GM19372 (cell line): ENCODE data around the gene KIF22.
"Not testable (repeated sequence)": the region's sequence is repeated elsewhere in the genome, so short reads cannot be mapped to it uniquely, and the experiment has no call there.

ENCODE experiments used
- ATAC-seq: cut with Tn5 transposase; IDR thresholded peaks from one replicate; pipeline ENCODE4 v1.9.1; 2021; ENCODE audit warnings: mild to moderate bottlenecking, low read depth, moderate library complexity; ENCODE audit not compliant: unreplicated experiment

The KIF22 gene

DNA sequence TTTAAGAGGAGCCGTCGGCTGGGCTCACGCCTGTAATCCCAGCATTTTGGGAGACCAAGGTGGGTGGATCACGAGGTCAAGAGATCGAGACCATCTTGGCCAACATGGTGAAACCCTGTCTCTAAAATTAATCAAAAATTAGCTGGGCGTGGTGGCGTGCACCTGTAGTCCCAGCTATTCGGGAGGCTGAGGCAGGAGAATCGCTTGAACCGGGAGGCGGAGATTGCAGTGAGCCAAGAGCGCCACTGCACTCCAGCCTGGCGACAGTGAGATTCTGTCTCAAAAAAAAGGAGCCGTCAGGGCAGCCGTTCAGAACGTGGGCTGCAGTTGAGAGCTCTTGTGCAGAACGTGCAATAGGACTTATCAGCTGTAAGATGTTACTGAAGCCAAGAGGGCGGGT, 2.6 kb downstream of the KIF22 start:
- ATAC-seq = not testable (repeated sequence)

DNA sequence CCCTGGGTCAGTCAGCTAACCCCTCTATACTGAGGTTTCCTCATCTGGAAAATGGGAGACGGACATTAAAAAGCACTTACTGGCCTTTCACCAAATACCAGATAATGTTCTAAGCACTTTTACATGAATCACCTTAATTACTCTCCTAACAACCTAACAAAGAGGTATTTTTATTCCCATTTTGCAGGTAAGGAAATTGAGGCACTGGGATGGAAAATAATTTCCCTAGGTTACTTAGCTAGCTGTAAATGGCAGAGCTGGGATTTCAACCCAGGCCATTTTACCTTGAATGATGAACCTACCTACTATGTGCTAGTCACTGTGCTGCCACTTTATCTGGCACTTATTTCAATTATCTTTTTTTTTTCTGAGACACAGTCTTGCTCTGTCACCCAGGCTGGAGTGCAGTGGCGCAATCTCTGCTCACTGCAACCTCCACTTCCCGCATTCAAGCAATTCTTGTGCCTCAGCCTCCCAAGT, 3.7 kb downstream of the KIF22 start:
- no peak for ATAC-seq

DNA sequence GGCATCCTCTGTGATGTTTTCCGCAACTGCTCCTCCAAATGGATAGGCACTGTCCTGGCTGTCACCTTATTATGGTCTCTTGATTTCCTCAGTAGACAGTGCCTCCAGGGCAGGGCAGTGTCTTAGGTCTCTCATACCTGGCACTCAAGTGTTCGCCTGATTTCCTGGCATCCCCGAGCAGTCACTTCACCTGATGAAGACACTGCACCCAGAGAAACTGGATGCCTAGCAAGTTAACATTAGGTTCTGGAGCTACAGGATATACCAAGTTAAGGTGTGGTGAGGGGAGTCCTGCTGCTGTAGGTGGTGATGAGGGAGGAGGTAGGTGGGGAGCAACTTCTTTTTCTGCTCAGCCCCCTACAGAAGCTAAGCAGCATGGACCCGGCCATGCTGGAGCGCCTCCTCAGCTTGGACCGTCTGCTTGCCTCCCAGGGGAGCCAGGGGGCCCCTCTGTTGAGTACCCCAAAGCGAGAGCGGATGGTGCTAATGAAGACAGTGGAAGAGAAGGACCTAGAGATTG, 11.9 kb downstream of the KIF22 start:
- ATAC-seq = no peak

DNA sequence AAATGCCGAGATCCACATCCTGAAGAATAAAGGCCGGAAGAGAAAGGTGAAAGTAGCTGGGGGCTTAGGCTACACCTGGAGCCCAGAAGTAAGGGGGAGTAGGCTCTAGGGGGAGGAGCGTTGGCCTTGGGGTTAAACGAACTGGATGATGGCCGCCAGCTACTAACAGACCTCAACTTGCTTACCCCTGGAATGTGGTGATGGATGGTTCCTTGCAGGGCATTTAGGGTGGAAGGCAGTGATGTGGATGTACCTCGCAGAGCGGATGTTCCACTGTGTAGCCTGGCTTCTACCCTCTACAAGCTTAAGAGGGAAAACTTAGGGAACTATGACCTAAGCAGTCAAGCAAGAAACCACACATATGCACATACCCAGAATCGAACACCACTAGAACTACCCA, 13.5 kb downstream of the KIF22 start:
- ATAC-seq = no peak

DNA sequence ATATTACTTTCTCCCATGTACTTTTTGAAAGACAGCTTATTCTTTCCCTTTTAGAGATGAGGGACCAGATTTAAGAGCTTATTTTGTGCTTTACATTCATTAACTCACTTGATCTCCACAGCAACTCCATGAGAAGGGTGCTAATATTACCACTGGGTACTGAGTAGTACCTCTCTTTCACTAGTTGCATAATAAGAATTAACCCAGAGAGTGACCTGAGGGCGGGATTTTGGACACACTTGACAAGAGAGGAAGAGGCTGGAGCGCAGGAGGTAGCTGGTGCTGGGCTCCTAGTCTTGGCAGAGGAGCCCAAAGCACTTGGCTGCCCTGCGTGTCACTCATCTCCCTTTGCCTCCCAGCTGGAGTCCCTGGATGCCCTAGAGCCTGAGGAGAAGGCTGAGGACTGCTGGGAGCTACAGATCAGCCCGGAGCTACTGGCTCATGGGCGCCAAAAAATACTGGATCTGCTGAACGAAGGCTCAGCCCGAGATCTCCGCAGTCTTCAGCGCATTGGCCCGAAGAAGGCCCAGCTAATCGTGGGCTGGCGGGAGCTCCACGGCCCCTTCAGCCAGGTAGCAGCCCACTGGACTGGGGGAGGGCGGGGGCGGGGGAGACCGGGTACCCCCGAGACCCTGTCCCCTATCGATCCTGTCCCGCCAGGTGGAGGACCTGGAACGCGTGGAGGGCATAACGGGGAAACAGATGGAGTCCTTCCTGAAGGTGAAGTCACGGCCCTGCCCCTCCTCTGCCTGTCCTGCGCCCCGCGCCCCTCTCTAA, 14.1 kb downstream of the KIF22 start:
- ATAC-seq = no peak

DNA sequence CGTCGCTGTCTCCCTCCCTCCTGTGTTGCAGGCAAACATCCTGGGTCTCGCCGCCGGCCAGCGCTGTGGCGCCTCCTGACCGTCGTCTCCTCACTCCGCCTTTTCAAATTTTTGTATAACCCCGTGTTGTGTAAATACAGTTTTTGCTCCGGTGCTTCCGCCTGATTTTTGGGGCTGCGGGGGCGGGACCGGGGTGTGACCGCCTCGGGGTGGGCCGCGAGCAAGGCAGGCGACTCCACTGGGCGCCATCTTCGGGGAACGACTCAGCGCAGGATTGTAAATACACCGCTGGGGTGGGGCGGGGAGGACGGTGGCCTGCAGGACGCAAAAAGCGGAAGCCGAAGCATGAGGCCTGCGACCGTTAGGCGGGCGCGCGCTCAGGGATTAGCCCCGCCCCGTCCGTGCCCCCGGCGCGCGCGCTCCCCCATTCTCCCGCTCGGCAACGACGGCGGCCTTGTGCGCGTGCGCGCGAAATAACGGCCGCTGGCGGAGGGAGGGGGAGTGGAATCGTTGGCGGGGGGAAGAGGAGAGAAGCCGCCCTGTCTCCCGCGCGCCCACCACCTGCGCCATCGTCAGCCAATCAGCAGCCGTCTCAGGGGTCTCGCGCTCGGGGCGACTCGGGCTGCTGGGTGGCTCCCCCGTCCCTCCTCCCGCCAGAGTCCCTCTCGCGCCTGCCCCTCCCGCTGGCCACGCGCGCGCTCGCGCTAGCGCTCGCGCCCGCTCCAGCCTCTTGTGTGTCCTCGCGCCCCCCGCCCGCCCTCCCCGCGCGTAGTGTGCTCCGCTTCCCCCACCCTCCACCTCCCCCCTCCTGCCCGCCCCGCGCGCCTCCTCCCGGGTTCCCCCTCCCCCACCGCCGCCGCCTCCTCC, 14.9 kb downstream of the KIF22 start:
- peak; percentile 60 for ATAC-seq

DNA sequence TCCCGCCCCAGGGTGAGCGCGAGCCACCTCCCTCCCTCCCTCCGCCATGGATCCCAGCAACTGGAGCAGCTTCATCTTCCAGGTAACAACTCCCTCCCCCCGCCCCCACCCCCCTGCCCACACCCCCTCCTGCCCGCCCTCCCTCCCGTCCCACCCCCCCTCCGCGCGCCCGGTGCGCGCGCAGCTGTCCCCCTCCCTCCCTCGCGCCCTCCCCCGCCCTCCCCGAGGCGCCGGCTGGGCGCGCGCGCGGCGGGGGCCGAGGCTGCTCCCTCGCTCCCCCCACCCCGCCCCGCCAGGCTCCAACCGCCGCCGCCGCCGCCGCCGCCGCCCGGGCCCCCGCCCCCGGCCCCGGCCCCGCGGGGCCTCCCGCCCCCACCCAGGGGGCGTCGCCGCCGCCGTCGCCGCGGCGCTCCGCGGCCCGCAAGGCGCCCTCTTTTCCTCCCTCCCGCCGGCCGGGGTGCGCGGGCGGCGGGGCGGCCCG, 15.6 kb downstream of the KIF22 start, which contains the start of gene MAZ:
Gene MAZ, plus strand, starts transcription at position 431 of the 481 bp plus-strand sequence. CDS start 173 bp downstream, outside the sequence.
- ATAC-seq = no peak

DNA sequence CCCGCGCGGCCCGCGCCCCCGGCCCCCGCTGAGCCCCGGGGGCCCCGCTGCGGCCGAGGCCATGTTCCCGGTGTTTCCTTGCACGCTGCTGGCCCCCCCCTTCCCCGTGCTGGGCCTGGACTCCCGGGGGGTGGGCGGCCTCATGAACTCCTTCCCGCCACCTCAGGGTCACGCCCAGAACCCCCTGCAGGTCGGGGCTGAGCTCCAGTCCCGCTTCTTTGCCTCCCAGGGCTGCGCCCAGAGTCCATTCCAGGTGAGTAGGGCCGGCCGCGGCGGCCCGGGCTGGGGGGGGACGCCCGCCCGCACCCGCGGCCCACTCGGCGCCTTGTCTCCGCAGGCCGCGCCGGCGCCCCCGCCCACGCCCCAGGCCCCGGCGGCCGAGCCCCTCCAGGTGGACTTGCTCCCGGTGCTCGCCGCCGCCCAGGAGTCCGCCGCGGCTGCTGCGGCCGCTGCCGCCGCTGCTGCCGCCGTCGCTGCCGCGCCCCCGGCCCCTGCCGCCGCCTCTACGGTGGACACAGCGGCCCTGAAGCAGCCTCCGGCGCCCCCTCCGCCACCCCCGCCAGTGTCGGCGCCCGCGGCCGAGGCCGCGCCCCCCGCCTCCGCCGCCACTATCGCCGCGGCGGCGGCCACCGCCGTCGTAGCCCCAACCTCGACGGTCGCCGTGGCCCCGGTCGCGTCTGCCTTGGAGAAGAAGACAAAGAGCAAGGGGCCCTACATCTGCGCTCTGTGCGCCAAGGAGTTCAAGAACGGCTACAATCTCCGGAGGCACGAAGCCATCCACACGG, 16.3 kb downstream of the KIF22 start:
- no peak for ATAC-seq

DNA sequence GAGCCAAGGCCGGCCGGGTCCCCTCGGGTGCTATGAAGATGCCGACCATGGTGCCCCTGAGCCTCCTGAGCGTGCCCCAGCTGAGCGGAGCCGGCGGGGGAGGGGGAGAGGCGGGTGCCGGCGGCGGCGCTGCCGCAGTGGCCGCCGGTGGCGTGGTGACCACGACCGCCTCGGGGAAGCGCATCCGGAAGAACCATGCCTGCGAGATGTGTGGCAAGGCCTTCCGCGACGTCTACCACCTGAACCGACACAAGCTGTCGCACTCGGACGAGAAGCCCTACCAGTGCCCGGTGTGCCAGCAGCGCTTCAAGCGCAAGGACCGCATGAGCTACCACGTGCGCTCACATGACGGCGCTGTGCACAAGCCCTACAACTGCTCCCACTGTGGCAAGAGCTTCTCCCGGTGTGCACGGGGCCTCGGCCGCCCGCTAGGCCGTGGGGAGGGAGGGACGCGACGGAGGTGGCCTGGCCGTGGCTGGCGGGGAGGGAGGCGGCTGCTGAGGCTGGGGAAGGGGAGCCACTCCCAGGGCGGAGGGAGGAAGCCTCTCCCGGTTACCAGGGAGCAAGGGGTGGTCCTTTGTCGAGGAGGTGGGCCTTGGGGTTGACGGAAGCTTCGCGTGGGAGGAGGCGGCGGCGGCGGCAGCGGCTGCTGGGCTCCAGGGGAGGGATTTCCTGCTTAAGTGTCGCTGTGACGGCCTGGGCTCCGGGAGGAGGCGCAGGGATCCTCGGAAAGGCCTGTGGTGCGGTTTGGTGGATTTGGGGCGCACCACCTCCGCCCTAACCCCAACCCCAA, 17.1 kb downstream of the KIF22 start:
- no peak for ATAC-seq

DNA sequence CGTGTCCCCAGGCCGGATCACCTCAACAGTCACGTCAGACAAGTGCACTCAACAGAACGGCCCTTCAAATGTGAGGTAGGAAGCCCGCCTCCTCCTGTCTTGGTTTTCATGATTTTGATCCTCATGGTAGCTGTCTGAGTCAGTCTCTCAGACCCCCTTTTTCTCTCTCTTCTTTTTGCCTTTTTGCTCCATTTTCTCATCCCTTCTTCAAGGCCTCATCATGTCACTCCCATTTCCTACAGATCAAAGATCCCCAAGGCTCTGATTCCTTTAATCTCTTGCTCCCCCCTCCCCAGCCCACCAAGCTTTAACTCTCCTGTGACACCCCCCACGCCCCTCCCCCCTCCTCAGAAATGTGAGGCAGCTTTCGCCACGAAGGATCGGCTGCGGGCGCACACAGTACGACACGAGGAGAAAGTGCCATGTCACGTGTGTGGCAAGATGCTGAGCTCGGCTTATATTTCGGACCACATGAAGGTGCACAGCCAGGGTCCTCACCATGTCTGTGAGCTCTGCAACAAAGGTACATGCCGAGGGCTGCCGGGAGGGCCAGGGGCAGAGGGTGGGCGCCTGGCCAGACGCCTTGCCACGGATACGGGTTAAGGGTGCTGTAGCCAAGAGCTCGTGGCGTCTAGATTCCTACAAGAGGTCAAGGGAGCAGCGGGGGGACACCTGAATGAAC, 17.8 kb downstream of the KIF22 start:
- ATAC-seq = no peak

DNA sequence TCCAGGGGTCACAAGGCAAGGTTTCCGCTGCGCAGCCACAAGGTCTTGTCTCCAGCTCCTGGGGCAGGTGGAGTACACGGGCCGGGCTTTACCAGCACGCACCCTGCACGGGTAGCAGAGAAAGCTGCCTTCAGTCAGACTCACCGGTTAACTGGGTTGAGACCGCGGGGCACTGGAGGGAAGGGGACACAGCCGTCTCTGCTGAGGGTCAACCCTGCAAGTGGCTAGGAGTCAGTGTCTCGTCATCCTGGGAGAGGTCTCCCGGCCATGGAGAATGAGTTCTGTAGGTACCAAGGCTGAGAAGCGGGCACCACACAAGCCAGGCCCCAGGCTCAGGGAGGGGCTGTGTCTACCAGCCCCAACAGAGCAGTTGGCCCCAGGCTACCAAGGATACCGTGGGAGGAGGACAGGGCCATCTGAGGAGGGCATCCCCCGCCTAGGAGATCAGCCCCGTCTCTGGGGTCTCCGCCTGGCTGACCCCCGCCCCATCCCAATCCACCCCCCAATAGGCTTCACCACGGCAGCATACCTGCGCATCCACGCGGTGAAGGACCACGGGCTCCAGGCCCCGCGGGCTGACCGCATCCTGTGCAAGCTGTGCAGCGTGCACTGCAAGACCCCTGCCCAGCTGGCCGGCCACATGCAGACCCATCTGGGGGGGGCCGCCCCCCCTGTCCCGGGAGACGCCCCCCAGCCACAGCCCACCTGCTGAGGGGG, 18.6 kb downstream of the KIF22 start:
- ATAC-seq = no peak

DNA sequence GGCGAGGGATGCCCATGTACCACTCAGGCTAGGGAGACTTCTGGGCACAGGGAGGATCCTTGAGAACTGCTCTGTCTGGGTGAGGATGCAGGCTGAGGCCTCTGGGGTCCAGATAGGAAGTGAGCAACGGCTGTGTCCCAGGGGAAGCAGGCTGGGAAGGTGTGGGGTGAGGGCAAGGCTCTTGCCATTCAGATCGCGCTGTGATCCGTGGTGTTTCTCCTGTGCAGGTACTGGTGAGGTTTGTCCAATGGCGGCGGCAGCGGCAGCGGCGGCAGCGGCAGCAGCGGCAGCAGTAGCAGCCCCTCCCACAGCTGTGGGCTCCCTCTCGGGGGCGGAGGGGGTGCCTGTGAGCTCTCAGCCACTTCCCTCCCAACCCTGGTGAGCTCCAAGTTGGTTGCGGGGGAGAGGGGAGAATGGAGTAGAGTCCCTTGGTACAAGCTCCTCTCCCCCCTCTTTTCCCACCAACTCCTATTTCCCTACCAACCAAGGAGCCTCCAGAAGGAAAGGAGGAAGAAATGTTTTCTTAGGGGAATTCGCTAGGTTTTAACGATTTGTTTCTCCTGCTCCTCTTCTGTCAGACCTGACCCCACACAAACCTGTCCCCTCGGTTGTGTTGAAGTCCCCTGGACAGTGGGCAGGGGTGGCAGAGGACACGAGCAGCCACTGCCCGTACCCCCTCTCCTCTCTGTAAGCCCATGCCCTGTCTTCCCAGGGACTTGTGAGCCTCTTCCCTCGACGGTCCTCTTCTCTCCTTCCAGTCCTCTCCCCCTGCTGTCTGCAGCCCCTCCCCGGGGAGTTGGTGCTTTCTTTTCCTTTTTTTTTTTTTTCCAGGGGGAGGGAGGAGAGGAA, 19.5 kb downstream of the KIF22 start:
- no peak for ATAC-seq

DNA sequence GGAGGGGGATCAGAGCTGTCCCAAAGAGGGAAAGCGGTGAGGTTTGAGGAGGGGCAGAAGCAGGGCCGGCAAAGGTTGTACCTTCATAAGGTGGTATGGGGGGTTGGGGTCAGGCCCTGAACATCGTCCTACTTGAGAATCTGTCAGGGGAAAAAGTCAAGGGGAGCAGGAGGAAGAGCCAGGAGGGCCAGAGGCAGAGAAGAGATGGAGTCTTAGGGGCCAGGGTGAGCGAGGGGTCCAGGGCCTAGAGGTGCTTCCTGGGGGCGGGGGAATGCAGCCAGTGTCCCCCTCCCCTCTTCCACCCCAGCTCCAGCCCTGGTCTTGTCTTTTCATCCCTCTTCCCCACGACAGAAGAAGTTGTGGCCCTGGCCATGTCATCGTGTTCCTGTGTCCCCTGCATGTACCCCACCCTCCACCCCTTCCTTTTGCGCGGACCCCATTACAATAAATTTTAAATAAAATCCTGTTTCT, 20.2 kb downstream of the KIF22 start:
- no peak for ATAC-seq

DNA sequence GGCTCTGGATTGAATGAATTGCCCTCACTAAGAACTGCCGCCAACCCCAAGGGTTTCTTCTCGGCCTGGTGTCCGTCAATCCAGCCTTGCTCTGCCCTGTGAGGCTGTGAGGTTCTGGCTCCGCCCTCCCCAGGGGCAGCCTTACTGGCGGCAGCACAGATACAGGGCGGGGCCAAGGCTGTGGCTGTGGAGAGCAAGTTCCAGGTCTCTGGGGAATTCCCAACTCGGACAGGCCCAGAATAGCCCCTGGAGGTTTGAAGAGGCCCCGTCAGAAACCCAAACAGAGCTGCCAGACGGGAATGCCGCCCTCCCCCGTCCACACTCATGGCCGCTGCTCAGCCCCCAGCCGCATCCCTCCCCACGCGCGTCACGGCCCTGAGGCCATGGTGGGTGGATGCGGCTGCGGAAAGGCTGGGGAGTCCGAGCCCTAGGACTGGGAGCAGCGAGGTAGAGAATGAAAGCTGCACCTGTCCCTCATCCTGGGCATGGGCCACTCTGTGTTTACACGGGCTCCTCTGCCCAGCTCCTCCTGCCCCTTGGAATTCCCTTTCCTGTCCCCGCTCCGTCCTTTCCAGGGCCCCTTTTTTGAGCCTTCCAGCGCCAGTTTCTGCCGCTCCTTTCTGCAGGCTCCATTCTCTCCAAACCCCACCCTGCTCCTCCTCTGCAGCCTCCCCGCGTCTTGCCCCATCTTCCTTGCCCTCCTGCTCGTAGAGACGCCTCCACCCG, 20.8 kb downstream of the KIF22 start:
- ATAC-seq = no peak

DNA sequence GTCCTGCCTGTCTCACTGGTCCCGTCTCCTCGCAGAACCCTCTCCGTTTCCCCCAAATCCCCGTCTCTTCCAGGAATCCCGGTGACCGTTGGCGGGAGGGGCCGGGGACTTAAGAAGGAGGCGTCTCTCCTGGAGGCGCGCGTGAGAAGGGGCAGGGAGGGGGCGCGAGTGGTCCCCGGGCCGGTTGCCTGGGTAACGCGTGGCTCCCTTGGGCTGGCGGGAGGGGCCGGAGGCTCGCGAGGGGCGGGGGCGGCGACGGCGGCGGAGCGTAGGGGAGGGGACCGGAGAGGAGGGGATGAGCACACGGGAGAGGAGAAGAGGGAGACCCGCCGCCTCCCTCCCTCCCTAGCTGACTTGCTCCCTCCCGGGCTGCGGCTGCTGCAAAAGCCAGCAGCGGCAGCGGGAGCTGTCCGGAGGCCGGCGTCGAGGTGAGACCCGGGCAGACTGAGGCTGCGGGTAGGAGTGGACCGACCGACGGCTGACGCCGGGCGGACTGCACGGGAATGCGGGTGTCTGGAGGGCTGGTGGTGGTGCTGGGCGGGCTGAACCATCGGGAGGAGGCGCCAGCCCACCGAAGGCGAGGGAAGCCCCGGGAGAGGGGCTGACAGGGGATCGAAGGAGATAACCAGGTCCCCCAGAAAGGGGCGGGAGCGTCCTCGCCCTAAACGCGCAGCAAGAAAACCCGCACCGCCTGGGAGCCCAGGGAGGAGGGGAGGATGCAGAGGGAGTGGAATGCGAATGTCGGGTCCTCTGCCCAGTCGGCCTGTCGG, 21.5 kb downstream of the KIF22 start, which contains the start of gene PRRT2:
Gene PRRT2, plus strand, starts transcription at position 298 of the 770 bp plus-strand sequence. CDS start 862 bp downstream, outside the sequence.
- ATAC-seq = no peak
